HG03378 (cell line): Measurements from ENCODE around the gene CSNK1D.
"Not testable (repeated sequence)": the region's sequence is repeated elsewhere in the genome, so short reads cannot be mapped to it uniquely, and the experiment has no call there.

Source experiments
- ATAC-seq: cut with Tn5 transposase; IDR thresholded peaks from one replicate; pipeline ENCODE4 v1.9.1; 2021; ENCODE audit warnings: mild to moderate bottlenecking, moderate library complexity; ENCODE audit not compliant: unreplicated experiment

CSNK1D gene

GRCh38 chr17:82216301-82217119 lies 57.0 kb downstream of the CSNK1D start:
- no peak for ATAC-seq

GRCh38 chr17:82215972-82216300 lies 57.6 kb downstream of the CSNK1D start:
- ATAC-seq = no peak

GRCh38 chr17:82215095-82215971 lies 58.2 kb downstream of the CSNK1D start:
- no peak for ATAC-seq

GRCh38 chr17:82214012-82214628 lies 59.4 kb downstream of the CSNK1D start:
- no peak for ATAC-seq

- no peak for ATAC-seq
Observed at GRCh38 chr17:82213251-82214011, 60.1 kb downstream of the CSNK1D start.

GRCh38 chr17:82212331-82213250 lies 60.9 kb downstream of the CSNK1D start, which contains the start of gene CCDC57:
Gene CCDC57, minus strand, starts transcription at chr17:82212842. Its CDS starts 10,898 bp downstream, at chr17:82201944.
- ATAC-seq = peak; percentile 37

GRCh38 chr17:82210655-82211054 lies 62.8 kb downstream of the CSNK1D start:
- not testable (repeated sequence) for ATAC-seq

- no peak for ATAC-seq
Observed at GRCh38 chr17:82205720-82206508, 67.6 kb downstream of the CSNK1D start.

- ATAC-seq = no peak
Observed at GRCh38 chr17:82204831-82205719, 68.4 kb downstream of the CSNK1D start.

GRCh38 chr17:82203920-82204319 lies 69.6 kb downstream of the CSNK1D start:
- ATAC-seq = no peak

- ATAC-seq = no peak
Observed at GRCh38 chr17:82202981-82203380, 70.5 kb downstream of the CSNK1D start.

GRCh38 chr17:82201498-82201910 lies 72.0 kb downstream of the CSNK1D start:
- ATAC-seq = no peak

GRCh38 chr17:82200743-82201497 lies 72.6 kb downstream of the CSNK1D start:
- ATAC-seq = no peak

- no peak for ATAC-seq
Observed at GRCh38 chr17:82200135-82200534, 73.4 kb downstream of the CSNK1D start.

- ATAC-seq = no peak
Observed at GRCh38 chr17:82199496-82199895, 74.0 kb downstream of the CSNK1D start.

- ATAC-seq = no peak
Observed at GRCh38 chr17:82198092-82198491, 75.4 kb downstream of the CSNK1D start.
